Measurements from ENCODE around the gene ERO1A.

The ERO1A gene

DNA sequence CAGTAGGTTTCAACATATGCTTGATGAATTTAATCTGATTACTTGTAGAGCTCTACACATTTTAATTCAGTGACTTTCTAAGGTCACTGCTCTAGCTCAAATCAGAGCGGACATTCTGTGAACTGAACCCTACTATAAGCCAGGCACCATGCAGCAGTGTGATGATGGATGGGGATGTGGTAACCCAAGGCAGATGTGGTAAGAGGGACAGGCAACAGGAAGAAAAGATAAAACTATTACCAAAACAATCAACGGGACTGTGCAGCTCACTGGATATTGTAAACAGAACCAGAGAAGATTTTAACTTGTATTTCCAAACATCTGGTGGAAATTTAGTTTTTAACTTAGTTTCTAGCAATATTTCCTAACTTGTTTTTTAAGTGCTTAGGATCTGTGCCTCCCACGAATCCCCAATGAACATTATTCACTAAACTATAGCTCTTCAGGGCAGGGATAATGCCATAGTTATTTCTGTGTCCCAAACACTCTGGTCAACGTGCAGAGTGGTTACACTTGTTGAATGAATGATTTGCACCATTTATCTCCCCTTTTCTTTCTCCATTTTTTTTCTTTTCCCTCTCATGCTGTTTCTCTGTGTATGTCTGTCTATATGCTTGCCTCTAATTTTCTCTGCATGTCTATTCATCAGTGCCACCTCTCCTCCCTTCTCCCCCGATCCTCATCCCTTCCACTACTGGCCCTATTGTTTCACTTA lies 3.0 kb downstream of the ERO1A start:
- Histone ChIP-seq H3K9me3 (ENCODE audit: control insufficient read depth, insufficient read depth, low read depth, low read length) (no peaks in the 10 kb centered on the region), H3K36me3 (ENCODE audit: control insufficient read depth in 2 of 2, insufficient read depth in 1 of 2, low read length in 2 of 2) (peaks cover 0 to 3% of the 10 kb centered on the region in 2 experiments; a peak in 1 of 3 replicates), H3K4me3 (ENCODE audit: low read depth, low read length) (no peak overlapping the region), H3K27ac (ENCODE audit: extremely low read depth, low read depth, low read length) (no peak overlapping the region), H3K4me1 (ENCODE audit: control insufficient read depth, insufficient read depth, low read length) (peaks cover 22% of the 10 kb centered on the region)
- TF ChIP-seq BCL11B (tag by site-specific recombination; IDR thresholded peaks at IDR 0.05; ENCODE audit: low read depth) = no peak
- TF ChIP-seq ZNF600 (tag by site-specific recombination; IDR thresholded peaks at IDR 0.05) = 0 out of 2 replicates have a peak, but pooled peaks have one; percentile 18
- TF ChIP-seq SCRT2 (tag by site-specific recombination; IDR thresholded peaks at IDR 0.05) = peak; percentile 87
- no peak for TF ChIP-seq ZNF324 (tag by site-specific recombination; IDR thresholded peaks at IDR 0.05)
- no peak for TF ChIP-seq ZFP41 (tag by site-specific recombination; IDR thresholded peaks at IDR 0.05; ENCODE audit: borderline replicate concordance)
- peak; percentile 70; the same call in 1 of the 2 replicates for TF ChIP-seq SCRT1 (tag by site-specific recombination; IDR thresholded peaks at IDR 0.05; ENCODE audit: borderline replicate concordance)
- TF ChIP-seq, protein P1, sequence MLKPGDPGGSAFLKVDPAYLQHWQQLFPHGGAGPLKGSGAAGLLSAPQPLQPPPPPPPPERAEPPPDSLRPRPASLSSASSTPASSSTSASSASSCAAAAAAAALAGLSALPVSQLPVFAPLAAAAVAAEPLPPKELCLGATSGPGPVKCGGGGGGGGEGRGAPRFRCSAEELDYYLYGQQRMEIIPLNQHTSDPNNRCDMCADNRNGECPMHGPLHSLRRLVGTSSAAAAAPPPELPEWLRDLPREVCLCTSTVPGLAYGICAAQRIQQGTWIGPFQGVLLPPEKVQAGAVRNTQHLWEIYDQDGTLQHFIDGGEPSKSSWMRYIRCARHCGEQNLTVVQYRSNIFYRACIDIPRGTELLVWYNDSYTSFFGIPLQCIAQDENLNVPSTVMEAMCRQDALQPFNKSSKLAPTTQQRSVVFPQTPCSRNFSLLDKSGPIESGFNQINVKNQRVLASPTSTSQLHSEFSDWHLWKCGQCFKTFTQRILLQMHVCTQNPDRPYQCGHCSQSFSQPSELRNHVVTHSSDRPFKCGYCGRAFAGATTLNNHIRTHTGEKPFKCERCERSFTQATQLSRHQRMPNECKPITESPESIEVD (tag by site-specific recombination; IDR thresholded peaks at IDR 0.05) = peak; percentile 42
- TF ChIP-seq MZF1 (tag by site-specific recombination; IDR thresholded peaks at IDR 0.05; ENCODE audit: borderline replicate concordance) = peak; percentile 50; the same call in 1 of the 2 replicates
- CTCF ChIA-PET = interaction anchor here (0.7 kb wide), 1 partner anchor 114 kb away, joined by 3 read pairs; no protein-coding TSS in a partner anchor
- POLR2A ChIA-PET = interaction anchor here (0.8 kb wide), 1 partner anchor 141 kb away, joined by 3 read pairs; no protein-coding TSS in a partner anchor

DNA sequence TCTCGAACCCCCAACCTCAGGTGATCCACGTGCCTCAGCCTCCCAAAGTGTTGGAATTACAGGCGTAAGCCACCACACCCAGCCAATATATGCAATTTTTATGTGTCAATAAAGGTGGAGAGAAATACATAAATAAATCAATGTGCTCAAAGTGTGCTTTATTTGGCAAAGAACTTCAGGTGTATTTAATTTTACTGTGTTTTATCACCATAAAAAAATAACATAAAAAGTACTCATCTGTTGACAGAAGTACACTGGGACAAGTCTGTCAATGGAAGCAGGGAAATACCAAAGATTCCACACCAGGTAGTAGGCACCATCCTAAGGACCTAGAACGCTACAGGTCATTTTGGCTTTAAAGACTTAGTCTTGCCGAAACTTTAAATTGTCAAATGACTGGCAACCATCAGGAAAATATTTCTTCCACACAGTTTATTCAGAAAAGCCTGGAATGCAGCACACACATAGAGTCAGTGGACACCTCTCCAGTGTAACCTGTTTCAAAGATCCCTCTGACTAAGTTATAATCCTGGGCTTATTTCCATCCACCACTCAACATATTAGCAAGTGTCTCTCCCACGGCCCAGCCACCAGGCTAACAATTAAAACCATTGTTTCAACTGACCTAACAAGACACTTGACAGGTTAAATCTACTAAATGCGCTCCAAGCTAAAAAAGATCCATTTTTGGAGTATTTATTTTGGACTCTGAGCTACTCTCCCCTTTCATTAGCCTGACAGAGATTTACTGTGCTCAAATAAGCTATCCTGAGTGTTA lies 4.2 kb downstream of the ERO1A start:
- ChIA-PET POLR2A (interaction anchor here (0.8 kb wide), 1 partner anchor 140 kb away, joined by 3 read pairs; no protein-coding TSS in a partner anchor), CTCF (no interaction called here)
- H3K4me3 ChIP-seq (ENCODE audit: low read depth, low read length) = no peak overlapping the region
- H3K4me1 ChIP-seq (ENCODE audit: control insufficient read depth, insufficient read depth, low read length) = peaks cover 22% of the 10 kb centered on the region
- H3K36me3 ChIP-seq (ENCODE audit: control insufficient read depth in 2 of 2, insufficient read depth in 1 of 2, low read length in 2 of 2) = peaks cover 0 to 3% of the 10 kb centered on the region in 2 experiments; a peak in 1 of 3 replicates
- H3K27ac ChIP-seq (ENCODE audit: extremely low read depth, low read depth, low read length) = no peak overlapping the region
- H3K9me3 ChIP-seq (ENCODE audit: control insufficient read depth, insufficient read depth, low read depth, low read length) = no peaks in the 10 kb centered on the region
- TF ChIP-seq, protein P2, sequence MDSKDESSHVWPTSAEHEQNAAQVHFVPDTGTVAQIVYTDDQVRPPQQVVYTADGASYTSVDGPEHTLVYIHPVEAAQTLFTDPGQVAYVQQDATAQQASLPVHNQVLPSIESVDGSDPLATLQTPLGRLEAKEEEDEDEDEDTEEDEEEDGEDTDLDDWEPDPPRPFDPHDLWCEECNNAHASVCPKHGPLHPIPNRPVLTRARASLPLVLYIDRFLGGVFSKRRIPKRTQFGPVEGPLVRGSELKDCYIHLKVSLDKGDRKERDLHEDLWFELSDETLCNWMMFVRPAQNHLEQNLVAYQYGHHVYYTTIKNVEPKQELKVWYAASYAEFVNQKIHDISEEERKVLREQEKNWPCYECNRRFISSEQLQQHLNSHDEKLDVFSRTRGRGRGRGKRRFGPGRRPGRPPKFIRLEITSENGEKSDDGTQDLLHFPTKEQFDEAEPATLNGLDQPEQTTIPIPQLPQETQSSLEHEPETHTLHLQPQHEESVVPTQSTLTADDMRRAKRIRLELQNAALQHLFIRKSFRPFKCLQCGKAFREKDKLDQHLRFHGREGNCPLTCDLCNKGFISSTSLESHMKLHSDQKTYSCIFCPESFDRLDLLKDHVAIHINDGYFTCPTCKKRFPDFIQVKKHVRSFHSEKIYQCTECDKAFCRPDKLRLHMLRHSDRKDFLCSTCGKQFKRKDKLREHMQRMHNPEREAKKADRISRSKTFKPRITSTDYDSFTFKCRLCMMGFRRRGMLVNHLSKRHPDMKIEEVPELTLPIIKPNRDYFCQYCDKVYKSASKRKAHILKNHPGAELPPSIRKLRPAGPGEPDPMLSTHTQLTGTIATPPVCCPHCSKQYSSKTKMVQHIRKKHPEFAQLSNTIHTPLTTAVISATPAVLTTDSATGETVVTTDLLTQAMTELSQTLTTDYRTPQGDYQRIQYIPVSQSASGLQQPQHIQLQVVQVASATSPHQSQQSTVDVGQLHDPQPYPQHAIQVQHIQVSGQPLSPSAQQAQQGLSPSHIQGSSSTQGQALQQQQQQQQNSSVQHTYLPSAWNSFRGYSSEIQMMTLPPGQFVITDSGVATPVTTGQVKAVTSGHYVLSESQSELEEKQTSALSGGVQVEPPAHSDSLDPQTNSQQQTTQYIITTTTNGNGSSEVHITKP (tag by site-specific recombination; IDR thresholded peaks at IDR 0.05) = peak; percentile 37; the same call in 1 of the 2 replicates
- no peak for TF ChIP-seq KLF7 (tag by site-specific recombination; IDR thresholded peaks at IDR 0.05; ENCODE audit: borderline replicate concordance)

DNA sequence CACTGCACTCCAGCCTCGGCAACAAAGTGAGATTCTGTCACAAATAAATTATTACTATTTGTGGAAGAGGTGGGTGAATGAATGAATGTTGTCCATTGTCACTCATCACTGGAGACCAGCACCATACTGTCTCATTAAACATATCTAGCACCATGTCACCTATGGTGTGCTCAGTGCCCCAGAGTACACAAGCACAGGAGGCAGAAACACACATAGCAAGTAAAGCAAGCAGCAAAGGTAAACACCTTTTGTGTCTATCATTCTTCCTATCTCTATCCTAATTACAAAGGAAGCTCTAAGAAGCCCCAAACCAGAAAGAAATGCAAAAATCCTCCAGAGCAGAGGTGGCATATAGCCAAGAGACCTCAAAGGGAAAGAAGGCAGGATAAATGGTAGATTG lies 9.2 kb downstream of the ERO1A start:
- CTCF ChIA-PET = interaction anchor here (0.6 kb wide), 1 partner anchor 369 kb away, joined by 3 read pairs; no protein-coding TSS in a partner anchor
- peaks cover 2 to 10% of the 10 kb centered on the region in 2 experiments for H3K36me3 ChIP-seq (ENCODE audit: control insufficient read depth in 2 of 2, insufficient read depth in 1 of 2, low read length in 2 of 2)
- no peak overlapping the region for H3K27ac ChIP-seq (ENCODE audit: extremely low read depth, low read depth, low read length)
- peaks cover 14% of the 10 kb centered on the region for H3K4me1 ChIP-seq (ENCODE audit: control insufficient read depth, insufficient read depth, low read length)
- no peaks in the 10 kb centered on the region for H3K9me3 ChIP-seq (ENCODE audit: control insufficient read depth, insufficient read depth, low read depth, low read length)
- no peak overlapping the region for H3K4me3 ChIP-seq (ENCODE audit: low read depth, low read length)
- POLR2A ChIA-PET = interaction anchor here (0.9 kb wide), 1 partner anchor 21 kb away, joined by 3 read pairs; no protein-coding TSS in a partner anchor
- TF ChIP-seq ZNF48 (tag by site-specific recombination; IDR thresholded peaks at IDR 0.05) (no peak), ZEB2 (tag by site-specific recombination; IDR thresholded peaks at IDR 0.05) (no peak), ZNF292 (tag by site-specific recombination; IDR thresholded peaks at IDR 0.05; ENCODE audit: borderline replicate concordance, low read depth) (no peak), YY2 (tag by site-specific recombination; IDR thresholded peaks at IDR 0.05) (no peak), BCL11B (tag by site-specific recombination; IDR thresholded peaks at IDR 0.05; ENCODE audit: low read depth) (no peak), ZNF510 (tag by site-specific recombination; IDR thresholded peaks at IDR 0.05; ENCODE audit: insufficient replicate concordance) (no peak), ZNF19 (tag by site-specific recombination; IDR thresholded peaks at IDR 0.05; ENCODE audit: low read depth) (no peak)
- TF ChIP-seq, protein P3, sequence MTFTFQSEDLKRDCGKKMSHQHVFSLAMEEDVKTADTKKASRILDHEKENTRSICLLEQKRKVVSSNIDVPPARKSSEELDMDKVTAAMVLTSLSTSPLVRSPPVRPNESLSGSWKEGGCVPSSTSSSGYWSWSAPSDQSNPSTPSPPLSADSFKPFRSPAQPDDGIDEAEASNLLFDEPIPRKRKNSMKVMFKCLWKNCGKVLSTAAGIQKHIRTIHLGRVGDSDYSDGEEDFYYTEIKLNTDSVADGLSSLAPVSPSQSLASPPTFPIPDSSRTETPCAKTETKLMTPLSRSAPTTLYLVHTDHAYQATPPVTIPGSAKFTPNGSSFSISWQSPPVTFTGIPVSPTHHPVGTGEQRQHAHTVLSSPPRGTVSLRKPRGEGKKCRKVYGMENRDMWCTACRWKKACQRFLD (tag by site-specific recombination; IDR thresholded peaks at IDR 0.05) = no peak
- TF ChIP-seq, protein P4, sequence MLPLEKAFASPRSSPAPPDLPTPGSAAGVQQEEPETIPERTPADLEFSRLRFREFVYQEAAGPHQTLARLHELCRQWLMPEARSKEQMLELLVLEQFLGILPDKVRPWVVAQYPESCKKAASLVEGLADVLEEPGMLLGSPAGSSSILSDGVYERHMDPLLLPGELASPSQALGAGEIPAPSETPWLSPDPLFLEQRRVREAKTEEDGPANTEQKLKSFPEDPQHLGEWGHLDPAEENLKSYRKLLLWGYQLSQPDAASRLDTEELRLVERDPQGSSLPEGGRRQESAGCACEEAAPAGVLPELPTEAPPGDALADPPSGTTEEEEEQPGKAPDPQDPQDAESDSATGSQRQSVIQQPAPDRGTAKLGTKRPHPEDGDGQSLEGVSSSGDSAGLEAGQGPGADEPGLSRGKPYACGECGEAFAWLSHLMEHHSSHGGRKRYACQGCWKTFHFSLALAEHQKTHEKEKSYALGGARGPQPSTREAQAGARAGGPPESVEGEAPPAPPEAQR (tag by site-specific recombination; IDR thresholded peaks at IDR 0.05) = no peak

Measured in HEK293 (cell line).